ENCODE data around the gene THSD4. TPM values are rescaled to one million over a fixed set of nuclear protein-coding genes. Genes with fewer than 3 reads are reported as not detected.
A peak's percentile ranks its signal among the peaks of the same experiment; 100 is the strongest.

THSD4 gene
- total and polyA plus RNA-seq, 2 of the 8 experiments (the other 6 are each of a cell fraction or from before 2014, with no cell fraction given) = 2.5 to 6.2 TPM

DNA sequence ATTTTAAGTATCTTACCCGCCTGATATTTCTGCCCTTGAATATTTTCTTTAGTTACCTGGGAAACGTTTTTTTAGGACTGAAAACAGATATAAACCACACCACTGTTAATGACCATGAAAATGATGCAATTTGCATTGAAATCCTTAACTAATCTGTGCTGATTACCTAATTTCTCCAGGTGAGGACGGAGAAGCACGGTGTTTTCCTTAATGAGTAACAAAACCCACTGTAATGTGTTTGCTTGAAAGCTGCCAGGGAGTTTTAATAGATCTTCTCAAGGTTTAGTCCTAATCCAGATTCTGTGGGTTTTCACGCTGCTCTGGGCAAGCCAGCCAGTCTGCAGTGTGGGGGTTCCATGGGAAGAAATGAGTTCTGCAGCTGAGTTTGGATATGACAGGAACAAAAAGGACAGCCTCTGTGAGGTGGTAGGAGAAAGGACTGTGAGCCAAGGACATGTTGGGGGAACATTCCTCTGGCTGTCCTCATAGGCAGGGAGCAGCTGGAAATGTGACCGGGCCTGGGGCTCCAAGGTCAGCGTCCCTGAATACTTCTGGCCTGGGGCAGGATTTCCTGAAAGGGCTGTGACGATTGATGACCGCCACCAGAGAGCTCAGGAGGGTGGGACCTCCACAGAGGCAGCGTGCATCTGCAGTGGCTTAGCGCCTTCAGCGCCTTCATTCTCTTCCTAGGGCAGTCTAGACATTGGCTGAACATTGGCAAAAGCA, 18.6 kb downstream of the THSD4 start:
- no peak overlapping the region for H3K14ac ChIP-seq (ENCODE audit: insufficient read length)
- H3K56ac ChIP-seq (replicated peaks; ENCODE audit: insufficient read length, low read depth, low read length) = no peak overlapping the region
- H3K4me2 ChIP-seq (ENCODE audit: insufficient read depth in 1 of 2, low read depth in 2 of 2, low read length in 2 of 2) = no peak overlapping the region
- ChIA-PET CTCF (ENCODE audit: partially characterized antibody) (interaction anchor here (0.5 to 0.9 kb wide), 3 partner anchors 9 to 647 kb away, joined by 3 read pairs; no protein-coding TSS in a partner anchor), POLR2A (ENCODE audit: partially characterized antibody) (no interaction called here)
- no peak for FAIRE-seq
- peaks cover 0 to 6% (median 1%) of the 10 kb centered on the region in 4 experiments; a peak in 2 of 7 replicates for H3K4me1 ChIP-seq (replicated peaks in 1 of 4; ENCODE audit: control insufficient read depth in 3 of 4, insufficient read depth in 4 of 4, low read length in 3 of 4)
- H3K23ac ChIP-seq (ENCODE audit: insufficient read length) = no peak overlapping the region
- H4K5ac ChIP-seq (ENCODE audit: insufficient read length, low read depth, low read length) = no peak overlapping the region
- no peaks in the 10 kb centered on the region for H3K23me2 ChIP-seq (ENCODE audit: low read depth, low read length)
- no peak overlapping the region for H2BK20ac ChIP-seq (ENCODE audit: low read length)
- no peak for DNase-seq (ENCODE audit: low read depth in 1 of 2, low spot score in 2 of 2)
- 85% methylated on average over 12 of the region's 12 CpGs; no CpG with 5 or more reads in 1 of the 2 experiments for WGBS, 2 experiments (ENCODE audit: extremely low coverage in 1 of 2, insufficient coverage in 1 of 2, insufficient read length in 1 of 2, insufficient replicate concordance in 2 of 2, low coverage in 1 of 2, low lambda C conversion rate in 2 of 2, missing lambda C conversion rate in 1 of 2)
- H3K9ac ChIP-seq (replicated peaks in 1 of 4; ENCODE audit: extremely low read depth in 1 of 4, low read depth in 3 of 4, low read length in 3 of 4) = no peak overlapping the region
- no peak overlapping the region for H2BK120ac ChIP-seq (replicated peaks; ENCODE audit: low read depth, low read length)
- 0 out of 2 replicates have a peak, but pooled peaks cover 4% of the 10 kb centered on the region for H3K79me1 ChIP-seq (ENCODE audit: low read depth, low read length)
- H3K4ac ChIP-seq (replicated peaks; ENCODE audit: insufficient read length, low read depth, low read length) = no peak overlapping the region
- H3K27ac ChIP-seq (ENCODE audit: low read depth, low read length) = no peak overlapping the region
- no peak overlapping the region for H4K91ac ChIP-seq (replicated peaks; ENCODE audit: insufficient read length, low read length)
- H3K27me3 ChIP-seq (replicated peaks in 1 of 4; ENCODE audit: control insufficient read depth in 3 of 4, extremely low read depth in 1 of 4, insufficient read depth in 3 of 4, low read length in 3 of 4) = no peaks in the 10 kb centered on the region
- 0 out of 2 replicates have a peak overlapping the region, but pooled peaks have one; percentile 39 for H2BK12ac ChIP-seq (ENCODE audit: low read depth, low read length)
- H2AFZ ChIP-seq (ENCODE audit: low read length) = no peak overlapping the region
- no peaks in the 10 kb centered on the region for H4K20me1 ChIP-seq (replicated peaks in 1 of 2; ENCODE audit: control insufficient read depth in 1 of 2, insufficient read depth in 2 of 2, low read length in 2 of 2)
- no peaks in the 10 kb centered on the region for H3K36me3 ChIP-seq (ENCODE audit: control insufficient read depth in 2 of 4, insufficient read depth in 4 of 4, low read length in 3 of 4)
- H3K18ac ChIP-seq (ENCODE audit: extremely low read depth, low read length) = no peak overlapping the region
- H3K4me3 ChIP-seq (ENCODE audit: extremely low read depth in 1 of 4, insufficient read depth in 2 of 4, low read depth in 3 of 4, low read length in 4 of 4) = no peak overlapping the region
- 0 out of 2 replicates have a peak overlapping the region, but pooled peaks have one; percentile 76 for H2AK5ac ChIP-seq (ENCODE audit: low read depth, low read length)
- no peak overlapping the region; the same call in 1 of the 2 replicates for H2BK15ac ChIP-seq (ENCODE audit: low read length)
- H3K9me3 ChIP-seq (ENCODE audit: insufficient read depth in 2 of 2, low read depth in 1 of 2, low read length in 1 of 2) = no peaks in the 10 kb centered on the region
- no peak overlapping the region; the same call in 1 of the 2 replicates for H2BK5ac ChIP-seq (ENCODE audit: low read depth, low read length)
- no peaks in the 10 kb centered on the region for H3K79me2 ChIP-seq (ENCODE audit: control insufficient read depth in 1 of 2, insufficient read depth in 2 of 2, low read length in 2 of 2)
- no peak overlapping the region for H4K8ac ChIP-seq (ENCODE audit: extremely low read depth, insufficient read depth, low read length)
- TF ChIP-seq FOSL1 (IDR thresholded peaks at IDR 0.05; ENCODE audit: insufficient read depth, low read depth, low read length) (no peak), BRCA1 (IDR thresholded peaks at IDR 0.05; ENCODE audit: low read depth, low read length) (no peak), SIRT6 (IDR thresholded peaks at IDR 0.05; ENCODE audit: low read length) (no peak), CBX5 (IDR thresholded peaks at IDR 0.05; ENCODE audit: low read depth, low read length) (no peak), YY1 (IDR thresholded peaks at IDR 0.05; ENCODE audit: low read depth, low read length) (no peak), KDM1A (IDR thresholded peaks at IDR 0.05; ENCODE audit: borderline replicate concordance, low read length) (no peak), POLR2A (IDR thresholded peaks at IDR 0.05; ENCODE audit: control extremely low read depth in 1 of 2, low read depth in 2 of 2, low read length in 2 of 2) (no peak), NRF1 (IDR thresholded peaks at IDR 0.05; ENCODE audit: low read depth, low read length) (no peak), CTBP2 (IDR thresholded peaks at IDR 0.05; ENCODE audit: borderline replicate concordance, insufficient read depth, insufficient read length, low read length) (no peak), BCL11A (IDR thresholded peaks at IDR 0.05; ENCODE audit: low read depth in 2 of 2, low read length in 2 of 2) (no peak)
- TF ChIP-seq, protein P1, sequence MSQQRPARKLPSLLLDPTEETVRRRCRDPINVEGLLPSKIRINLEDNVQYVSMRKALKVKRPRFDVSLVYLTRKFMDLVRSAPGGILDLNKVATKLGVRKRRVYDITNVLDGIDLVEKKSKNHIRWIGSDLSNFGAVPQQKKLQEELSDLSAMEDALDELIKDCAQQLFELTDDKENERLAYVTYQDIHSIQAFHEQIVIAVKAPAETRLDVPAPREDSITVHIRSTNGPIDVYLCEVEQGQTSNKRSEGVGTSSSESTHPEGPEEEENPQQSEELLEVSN (IDR thresholded peaks at IDR 0.05) = no peak
- TF ChIP-seq, protein P2, sequence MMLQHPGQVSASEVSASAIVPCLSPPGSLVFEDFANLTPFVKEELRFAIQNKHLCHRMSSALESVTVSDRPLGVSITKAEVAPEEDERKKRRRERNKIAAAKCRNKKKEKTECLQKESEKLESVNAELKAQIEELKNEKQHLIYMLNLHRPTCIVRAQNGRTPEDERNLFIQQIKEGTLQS (IDR thresholded peaks at IDR 0.05; ENCODE audit: insufficient read depth, low read depth, low read length) = no peak

Measured in H1 (cell line).